SK-N-SH (cell line): ENCODE measurements around the gene VGLL3.

Experiments used
- ELF1 ChIP-seq: IDR thresholded peaks from 2 replicates; pipeline ENCODE4 v1.4.0; 2012
- EP300 ChIP-seq, 2 experiments: IDR thresholded peaks; 2 replicates each; pipeline versions ENCODE4 v1.4.0 to v1.6.1; 2012; ENCODE audit warnings: borderline replicate concordance in 1 of 2, low read depth in 1 of 2, low read length in 1 of 2
- EZH2phosphoT487 ChIP-seq: fragments of 200-600 bp; sonication (generic); IDR thresholded peaks from 2 replicates; pipeline ENCODE4 v1.6.1; 2017; ENCODE audit warnings: low read depth, mixed run types, mild to moderate bottlenecking, antibody characterized with exemption, moderate library complexity, borderline replicate concordance
- GABPA ChIP-seq: IDR thresholded peaks from 2 replicates; pipeline ENCODE4 v1.4.0; 2012; ENCODE audit warnings: low read depth, mild to moderate bottlenecking
- GATA2 ChIP-seq: sonication (generic); formaldehyde crosslinking; IDR thresholded peaks from 2 replicates; pipeline ENCODE4 v1.5.0; 2020; ENCODE audit warnings: mild to moderate bottlenecking, missing genetic modification reagents
- MXI1 ChIP-seq: IDR thresholded peaks from 2 replicates; pipeline ENCODE4 v1.6.1; 2012; ENCODE audit warnings: mild to moderate bottlenecking, low read depth, low read length, improper control_type of control experiment
- POLR2AphosphoS5 ChIP-seq: IDR thresholded peaks from 2 replicates; pipeline ENCODE4 v1.6.1; 2012; ENCODE audit warnings: low read depth, low read length
- RCOR1 ChIP-seq: fragments of 150-350 bp; IDR thresholded peaks from 2 replicates; pipeline ENCODE4 v1.6.1; 2017; ENCODE audit warnings: antibody characterized with exemption, low read length
- YY1 ChIP-seq: IDR thresholded peaks from 2 replicates; pipeline ENCODE4 v1.4.0; 2012; ENCODE audit warnings: low read depth, mild to moderate bottlenecking
- TF ChIP-seq, protein P1 (sequence below): fragments of 200-600 bp; sonication (generic); IDR thresholded peaks from 2 replicates; pipeline ENCODE4 v1.6.1; 2017; ENCODE audit warnings: antibody characterized with exemption, mild to moderate bottlenecking, moderate library complexity
- TF ChIP-seq, protein P2 (sequence below): IDR thresholded peaks from 2 replicates; pipeline ENCODE4 v1.4.0; 2012; ENCODE audit warnings: low read depth
- TF ChIP-seq, protein P3 (sequence below): IDR thresholded peaks from 2 replicates; pipeline ENCODE4; 2012
- TF ChIP-seq, protein P4 (sequence below): IDR thresholded peaks from 2 replicates; pipeline ENCODE4 v1.6.1; 2012; ENCODE audit warnings: mild to moderate bottlenecking, low read depth, low read length, moderate library complexity

DNA sequence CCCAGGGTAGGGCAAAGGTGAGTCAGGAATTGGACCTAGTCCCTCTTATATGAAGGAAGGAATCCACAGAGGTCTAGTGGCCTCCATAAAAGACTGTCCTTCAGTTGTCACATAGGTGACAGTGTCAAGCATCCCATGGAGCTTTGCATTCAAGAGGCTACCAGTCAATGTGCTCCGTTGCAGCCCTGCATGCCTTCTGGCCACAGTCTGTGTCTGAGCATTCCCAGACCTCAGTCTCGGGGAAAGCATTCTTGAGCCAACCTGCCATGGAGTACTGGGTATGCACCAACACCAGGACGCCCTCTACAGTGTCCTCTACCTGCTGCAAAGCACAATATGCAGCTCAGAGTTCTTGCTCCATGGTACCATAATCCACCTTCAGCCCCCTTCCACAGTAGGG, 46.7 kb upstream of the VGLL3 start:
- TF ChIP-seq RCOR1 (no peak), YY1 (no peak), GATA2 (no peak), POLR2AphosphoS5 (no peak), MXI1 (no peak), EZH2phosphoT487 (no peak), EP300 (IDR thresholded peaks at IDR 0.05; ENCODE audit: borderline replicate concordance in 1 of 2, low read depth in 1 of 2, low read length in 1 of 2) (no peak), ELF1 (no peak), GABPA (no peak)
- TF ChIP-seq, protein P1, sequence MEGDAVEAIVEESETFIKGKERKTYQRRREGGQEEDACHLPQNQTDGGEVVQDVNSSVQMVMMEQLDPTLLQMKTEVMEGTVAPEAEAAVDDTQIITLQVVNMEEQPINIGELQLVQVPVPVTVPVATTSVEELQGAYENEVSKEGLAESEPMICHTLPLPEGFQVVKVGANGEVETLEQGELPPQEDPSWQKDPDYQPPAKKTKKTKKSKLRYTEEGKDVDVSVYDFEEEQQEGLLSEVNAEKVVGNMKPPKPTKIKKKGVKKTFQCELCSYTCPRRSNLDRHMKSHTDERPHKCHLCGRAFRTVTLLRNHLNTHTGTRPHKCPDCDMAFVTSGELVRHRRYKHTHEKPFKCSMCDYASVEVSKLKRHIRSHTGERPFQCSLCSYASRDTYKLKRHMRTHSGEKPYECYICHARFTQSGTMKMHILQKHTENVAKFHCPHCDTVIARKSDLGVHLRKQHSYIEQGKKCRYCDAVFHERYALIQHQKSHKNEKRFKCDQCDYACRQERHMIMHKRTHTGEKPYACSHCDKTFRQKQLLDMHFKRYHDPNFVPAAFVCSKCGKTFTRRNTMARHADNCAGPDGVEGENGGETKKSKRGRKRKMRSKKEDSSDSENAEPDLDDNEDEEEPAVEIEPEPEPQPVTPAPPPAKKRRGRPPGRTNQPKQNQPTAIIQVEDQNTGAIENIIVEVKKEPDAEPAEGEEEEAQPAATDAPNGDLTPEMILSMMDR = no peak
- TF ChIP-seq, protein P2, sequence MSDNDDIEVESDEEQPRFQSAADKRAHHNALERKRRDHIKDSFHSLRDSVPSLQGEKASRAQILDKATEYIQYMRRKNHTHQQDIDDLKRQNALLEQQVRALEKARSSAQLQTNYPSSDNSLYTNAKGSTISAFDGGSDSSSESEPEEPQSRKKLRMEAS = no peak
- TF ChIP-seq, protein P3, sequence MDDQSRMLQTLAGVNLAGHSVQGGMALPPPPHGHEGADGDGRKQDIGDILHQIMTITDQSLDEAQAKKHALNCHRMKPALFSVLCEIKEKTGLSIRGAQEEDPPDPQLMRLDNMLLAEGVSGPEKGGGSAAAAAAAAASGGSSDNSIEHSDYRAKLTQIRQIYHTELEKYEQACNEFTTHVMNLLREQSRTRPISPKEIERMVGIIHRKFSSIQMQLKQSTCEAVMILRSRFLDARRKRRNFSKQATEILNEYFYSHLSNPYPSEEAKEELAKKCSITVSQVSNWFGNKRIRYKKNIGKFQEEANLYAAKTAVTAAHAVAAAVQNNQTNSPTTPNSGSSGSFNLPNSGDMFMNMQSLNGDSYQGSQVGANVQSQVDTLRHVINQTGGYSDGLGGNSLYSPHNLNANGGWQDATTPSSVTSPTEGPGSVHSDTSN = no peak
- TF ChIP-seq, protein P4, sequence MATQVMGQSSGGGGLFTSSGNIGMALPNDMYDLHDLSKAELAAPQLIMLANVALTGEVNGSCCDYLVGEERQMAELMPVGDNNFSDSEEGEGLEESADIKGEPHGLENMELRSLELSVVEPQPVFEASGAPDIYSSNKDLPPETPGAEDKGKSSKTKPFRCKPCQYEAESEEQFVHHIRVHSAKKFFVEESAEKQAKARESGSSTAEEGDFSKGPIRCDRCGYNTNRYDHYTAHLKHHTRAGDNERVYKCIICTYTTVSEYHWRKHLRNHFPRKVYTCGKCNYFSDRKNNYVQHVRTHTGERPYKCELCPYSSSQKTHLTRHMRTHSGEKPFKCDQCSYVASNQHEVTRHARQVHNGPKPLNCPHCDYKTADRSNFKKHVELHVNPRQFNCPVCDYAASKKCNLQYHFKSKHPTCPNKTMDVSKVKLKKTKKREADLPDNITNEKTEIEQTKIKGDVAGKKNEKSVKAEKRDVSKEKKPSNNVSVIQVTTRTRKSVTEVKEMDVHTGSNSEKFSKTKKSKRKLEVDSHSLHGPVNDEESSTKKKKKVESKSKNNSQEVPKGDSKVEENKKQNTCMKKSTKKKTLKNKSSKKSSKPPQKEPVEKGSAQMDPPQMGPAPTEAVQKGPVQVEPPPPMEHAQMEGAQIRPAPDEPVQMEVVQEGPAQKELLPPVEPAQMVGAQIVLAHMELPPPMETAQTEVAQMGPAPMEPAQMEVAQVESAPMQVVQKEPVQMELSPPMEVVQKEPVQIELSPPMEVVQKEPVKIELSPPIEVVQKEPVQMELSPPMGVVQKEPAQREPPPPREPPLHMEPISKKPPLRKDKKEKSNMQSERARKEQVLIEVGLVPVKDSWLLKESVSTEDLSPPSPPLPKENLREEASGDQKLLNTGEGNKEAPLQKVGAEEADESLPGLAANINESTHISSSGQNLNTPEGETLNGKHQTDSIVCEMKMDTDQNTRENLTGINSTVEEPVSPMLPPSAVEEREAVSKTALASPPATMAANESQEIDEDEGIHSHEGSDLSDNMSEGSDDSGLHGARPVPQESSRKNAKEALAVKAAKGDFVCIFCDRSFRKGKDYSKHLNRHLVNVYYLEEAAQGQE = no peak
